DLD1 (cell line): ENCODE results near the gene ANKRD6.

Experiments used
- in situ Hi-C: cut with HindIII; loops from 2 replicates; pipeline ENCODE4 v1.10.0; 2017; ENCODE audit warnings: low sequenced_read_pairs

Gene ANKRD6

GRCh38 chr6:89679215-89680120 is 246.5 kb downstream of the ANKRD6 start:
- in situ Hi-C loops, result no loop called here

- in situ Hi-C loops, result no loop called here
These were observed 247.2 kb downstream of the ANKRD6 start for GRCh38 chr6:89680150-89680549.

GRCh38 chr6:89680551-89680950 is 247.6 kb downstream of the ANKRD6 start:
- in situ Hi-C loops, result no loop called here

GRCh38 chr6:89681983-89682564 is 249.1 kb downstream of the ANKRD6 start:
- in situ Hi-C loops, result no loop called here

GRCh38 chr6:89682991-89683390 is 250.0 kb downstream of the ANKRD6 start:
- in situ Hi-C loops, result no loop called here
